Fibroblast of lung (primary cell): ENCODE results near the gene FBLN2. TPM values are rescaled to one million over a fixed set of nuclear protein-coding genes. Genes with fewer than 3 reads are reported as not detected.

Source experiments
- DNase-seq, 2 donors: peaks; one replicate each; pipeline versions ENCODE4 v3.0.0 to v3.0.0-alpha.2; 2010; ENCODE audit warnings: low read depth in 2 of 2
- H2AFZ ChIP-seq: 2 replicates; pipeline ENCODE4 v1.5.1; 2012; ENCODE audit warnings: low read length, control low read depth, inconsistent platforms
- H3K27ac ChIP-seq: 2 replicates; pipeline ENCODE4 v1.5.1; 2011; ENCODE audit warnings: low read length, control low read depth; ENCODE audit not compliant: insufficient read depth
- H3K27me3 ChIP-seq: 2 replicates; pipeline ENCODE4 v1.5.1; 2011; ENCODE audit warnings: mild to moderate bottlenecking, low read length; ENCODE audit not compliant: control insufficient read depth, insufficient read depth
- H3K36me3 ChIP-seq: 2 replicates; pipeline ENCODE4 v1.5.1; 2011; ENCODE audit warnings: low read length; ENCODE audit not compliant: control insufficient read depth, insufficient read depth
- H3K4me1 ChIP-seq: 2 replicates; pipeline ENCODE4 v1.5.1; 2011; ENCODE audit warnings: low read length; ENCODE audit not compliant: control insufficient read depth, insufficient read depth; ENCODE audit errors: extremely low read depth
- H3K4me2 ChIP-seq: 2 replicates; pipeline ENCODE4 v1.5.1; 2011; ENCODE audit warnings: low read length, control low read depth; ENCODE audit not compliant: insufficient read depth; ENCODE audit errors: extremely low read depth
- H3K4me3 ChIP-seq, 4 experiments: fragments of 200-600 bp in 1 of 4; sonication (generic) in 1 of 4; replicated peaks in 1 of 4; 2 replicates each; pipeline ENCODE4 v1.5.1; 2011 to 2016; ENCODE audit warnings: low read length in 4 of 4, low read depth in 3 of 4, mild to moderate bottlenecking in 3 of 4, control low read depth in 2 of 4, inconsistent platforms in 1 of 4, mixed read lengths in 1 of 4; ENCODE audit not compliant: insufficient read depth in 1 of 4; ENCODE audit errors: control extremely low read depth in 1 of 4
- H3K79me2 ChIP-seq: 2 replicates; pipeline ENCODE4 v1.5.1; 2012; ENCODE audit warnings: mild to moderate bottlenecking, low read length, inconsistent platforms; ENCODE audit not compliant: control insufficient read depth, insufficient read depth
- H3K9ac ChIP-seq: 2 replicates; pipeline ENCODE4 v1.5.1; 2011; ENCODE audit warnings: mild to moderate bottlenecking, low read length, control low read depth; ENCODE audit not compliant: insufficient read depth
- H3K9me3 ChIP-seq: 2 replicates; pipeline ENCODE4 v1.5.1; 2012; ENCODE audit warnings: low read depth, low read length; ENCODE audit not compliant: control insufficient read depth, insufficient read depth
- H4K20me1 ChIP-seq: 2 replicates; pipeline ENCODE4 v1.5.1; 2011; ENCODE audit warnings: low read length; ENCODE audit not compliant: control insufficient read depth, insufficient read depth; ENCODE audit errors: extremely low read depth
- EZH2 ChIP-seq: IDR thresholded peaks from 2 replicates; pipeline ENCODE4 v1.5.1; 2012; ENCODE audit warnings: low read length, control low read depth, mild to moderate bottlenecking; ENCODE audit errors: missing control alignments
- polyA plus RNA-seq, 2 donors: library from polyadenylated mRNA; depleted of rRNA in 1 of 2; stranded (reverse) in 1 of 2; unstranded in 1 of 2; fragments of >200 nt; gene quantifications; 2 replicates each; pipeline ENCODE4 v1.2.1, GENCODE V29; 2011 to 2012; ENCODE audit warnings: missing spikeins in 1 of 2
- total RNA-seq: library from RNA; depleted of rRNA; stranded (reverse); fragments of >200 nt; gene quantifications from 2 replicates; pipeline ENCODE4 v1.2.1, GENCODE V29; 2014
- TF ChIP-seq, protein P1 (sequence below), 2 donors: IDR thresholded peaks in 1 of 2; conservative IDR thresholded peaks in 1 of 2; 1 replicate in 1 of 2; 2 replicates in 1 of 2; pipeline ENCODE4 v1.5.1; 2011 to 2012; ENCODE audit warnings: low read length in 2 of 2, control low read depth in 1 of 2, inconsistent platforms in 1 of 2, low read depth in 1 of 2, mild to moderate bottlenecking in 1 of 2

Gene FBLN2
- total and polyA plus RNA-seq, 2 donors (not counting 1 experiment from before 2014, with no cell fraction given), result 25.4 to 138 TPM

DNA sequence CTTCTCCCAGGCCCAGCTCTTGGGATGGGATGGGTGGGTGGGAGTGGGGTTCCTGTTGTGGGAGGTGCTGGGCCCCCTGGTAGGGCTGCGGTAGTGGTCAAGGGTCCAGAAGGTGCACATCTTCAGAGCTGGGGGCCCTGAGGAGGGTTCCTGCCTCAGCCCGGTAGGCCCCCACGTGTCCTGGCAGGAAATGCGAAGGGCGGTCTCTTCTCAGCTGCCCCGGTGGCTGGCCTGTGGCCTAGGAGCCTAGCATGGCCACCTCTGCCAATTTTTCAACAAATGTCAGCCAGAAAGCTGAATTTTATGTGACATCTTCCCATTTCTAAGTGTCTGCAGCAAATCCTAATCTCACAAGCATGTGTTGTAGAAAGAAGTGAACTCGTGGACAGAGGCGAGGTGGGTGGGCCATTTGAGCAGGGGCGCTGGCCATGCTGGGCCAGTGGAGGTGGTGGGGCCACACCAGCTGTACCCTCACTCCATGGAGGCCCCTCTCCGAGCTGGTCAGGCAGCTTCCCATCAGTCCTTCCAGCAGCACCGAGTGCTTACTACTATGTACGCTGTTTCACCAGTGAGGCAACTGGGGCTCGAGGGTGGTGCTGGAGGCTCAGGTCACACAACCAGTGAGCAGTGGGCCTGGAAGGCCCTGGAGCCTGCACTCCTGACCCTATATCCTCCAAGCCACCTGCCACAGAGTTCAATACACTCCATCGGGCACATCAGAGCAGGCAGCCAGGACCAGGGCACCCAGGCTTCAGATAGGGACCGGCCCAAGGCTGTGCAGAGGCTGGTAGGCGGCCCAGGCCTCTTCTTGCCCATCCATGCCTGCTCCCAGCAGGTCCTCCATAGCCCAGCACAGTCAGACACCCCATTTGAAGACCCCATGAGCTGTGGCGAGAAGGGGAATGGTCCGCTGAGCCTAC is 23.2 kb downstream of the FBLN2 start:
- no peak for TF ChIP-seq EZH2
- TF ChIP-seq, protein P1, sequence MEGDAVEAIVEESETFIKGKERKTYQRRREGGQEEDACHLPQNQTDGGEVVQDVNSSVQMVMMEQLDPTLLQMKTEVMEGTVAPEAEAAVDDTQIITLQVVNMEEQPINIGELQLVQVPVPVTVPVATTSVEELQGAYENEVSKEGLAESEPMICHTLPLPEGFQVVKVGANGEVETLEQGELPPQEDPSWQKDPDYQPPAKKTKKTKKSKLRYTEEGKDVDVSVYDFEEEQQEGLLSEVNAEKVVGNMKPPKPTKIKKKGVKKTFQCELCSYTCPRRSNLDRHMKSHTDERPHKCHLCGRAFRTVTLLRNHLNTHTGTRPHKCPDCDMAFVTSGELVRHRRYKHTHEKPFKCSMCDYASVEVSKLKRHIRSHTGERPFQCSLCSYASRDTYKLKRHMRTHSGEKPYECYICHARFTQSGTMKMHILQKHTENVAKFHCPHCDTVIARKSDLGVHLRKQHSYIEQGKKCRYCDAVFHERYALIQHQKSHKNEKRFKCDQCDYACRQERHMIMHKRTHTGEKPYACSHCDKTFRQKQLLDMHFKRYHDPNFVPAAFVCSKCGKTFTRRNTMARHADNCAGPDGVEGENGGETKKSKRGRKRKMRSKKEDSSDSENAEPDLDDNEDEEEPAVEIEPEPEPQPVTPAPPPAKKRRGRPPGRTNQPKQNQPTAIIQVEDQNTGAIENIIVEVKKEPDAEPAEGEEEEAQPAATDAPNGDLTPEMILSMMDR (conservative IDR thresholded peaks at IDR 0.05 in 1 of 2, IDR thresholded peaks at IDR 0.05 in 1 of 2; ENCODE audit: low read depth in 1 of 2, low read length in 2 of 2), result no peak
- H2AFZ ChIP-seq, result no peak overlapping the region
- no peaks in the 10 kb centered on the region for H3K9me3 ChIP-seq
- H4K20me1 ChIP-seq, result no peaks in the 10 kb centered on the region
- no peaks in the 10 kb centered on the region for H3K4me1 ChIP-seq
- no peak for DNase-seq
- H3K9ac ChIP-seq, result no peak overlapping the region
- no peak overlapping the region for H3K4me2 ChIP-seq
- no peak overlapping the region for H3K4me3 ChIP-seq
- H3K36me3 ChIP-seq, result no peaks in the 10 kb centered on the region
- H3K27ac ChIP-seq, result no peak overlapping the region
- H3K27me3 ChIP-seq, result no peaks in the 10 kb centered on the region
- no peaks in the 10 kb centered on the region for H3K79me2 ChIP-seq

DNA sequence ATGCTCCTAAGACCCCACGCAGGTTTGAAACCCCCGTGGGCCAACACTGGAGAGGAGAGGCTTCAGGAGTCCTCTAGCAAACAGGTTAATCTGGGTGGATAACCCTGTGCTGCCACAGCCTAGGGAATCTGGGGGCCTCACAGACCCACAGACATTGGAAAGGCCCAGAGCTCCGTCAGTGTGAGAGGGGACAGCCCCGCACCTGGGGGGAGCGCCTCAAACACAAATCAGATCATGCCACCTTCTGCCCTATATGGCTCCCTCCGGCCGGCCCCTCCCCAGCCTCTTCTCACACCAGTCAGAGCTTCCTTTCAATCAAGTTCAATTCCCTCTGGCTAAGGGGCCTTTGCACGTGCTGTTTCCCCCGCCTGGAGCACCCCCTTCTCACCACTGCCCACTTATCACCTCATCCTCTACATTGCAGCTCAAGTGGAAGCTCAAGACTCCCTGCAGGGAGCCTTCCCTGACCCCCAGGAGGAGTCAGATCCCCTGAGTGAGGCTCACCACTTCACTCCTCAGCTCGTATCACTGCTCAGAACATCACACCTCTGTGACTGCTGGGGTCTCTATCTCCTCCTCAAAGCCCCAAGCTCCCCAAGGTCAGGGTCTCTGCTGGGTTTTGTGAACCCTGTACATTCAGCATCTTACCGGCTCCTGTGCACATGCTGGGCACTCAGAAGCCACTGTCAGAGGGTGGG is 24.1 kb downstream of the FBLN2 start:
- H4K20me1 ChIP-seq, result no peaks in the 10 kb centered on the region
- H3K79me2 ChIP-seq, result no peaks in the 10 kb centered on the region
- no peak overlapping the region for H2AFZ ChIP-seq
- H3K9ac ChIP-seq, result no peak overlapping the region
- H3K4me2 ChIP-seq, result no peak overlapping the region
- no peaks in the 10 kb centered on the region for H3K9me3 ChIP-seq
- no peaks in the 10 kb centered on the region for H3K36me3 ChIP-seq
- no peak for DNase-seq
- H3K27me3 ChIP-seq, result no peaks in the 10 kb centered on the region
- no peak overlapping the region for H3K27ac ChIP-seq
- TF ChIP-seq EZH2, result no peak
- TF ChIP-seq, protein P1 (conservative IDR thresholded peaks at IDR 0.05 in 1 of 2, IDR thresholded peaks at IDR 0.05 in 1 of 2; ENCODE audit: low read depth in 1 of 2, low read length in 2 of 2), result no peak
- no peak overlapping the region for H3K4me3 ChIP-seq
- H3K4me1 ChIP-seq, result no peaks in the 10 kb centered on the region

DNA sequence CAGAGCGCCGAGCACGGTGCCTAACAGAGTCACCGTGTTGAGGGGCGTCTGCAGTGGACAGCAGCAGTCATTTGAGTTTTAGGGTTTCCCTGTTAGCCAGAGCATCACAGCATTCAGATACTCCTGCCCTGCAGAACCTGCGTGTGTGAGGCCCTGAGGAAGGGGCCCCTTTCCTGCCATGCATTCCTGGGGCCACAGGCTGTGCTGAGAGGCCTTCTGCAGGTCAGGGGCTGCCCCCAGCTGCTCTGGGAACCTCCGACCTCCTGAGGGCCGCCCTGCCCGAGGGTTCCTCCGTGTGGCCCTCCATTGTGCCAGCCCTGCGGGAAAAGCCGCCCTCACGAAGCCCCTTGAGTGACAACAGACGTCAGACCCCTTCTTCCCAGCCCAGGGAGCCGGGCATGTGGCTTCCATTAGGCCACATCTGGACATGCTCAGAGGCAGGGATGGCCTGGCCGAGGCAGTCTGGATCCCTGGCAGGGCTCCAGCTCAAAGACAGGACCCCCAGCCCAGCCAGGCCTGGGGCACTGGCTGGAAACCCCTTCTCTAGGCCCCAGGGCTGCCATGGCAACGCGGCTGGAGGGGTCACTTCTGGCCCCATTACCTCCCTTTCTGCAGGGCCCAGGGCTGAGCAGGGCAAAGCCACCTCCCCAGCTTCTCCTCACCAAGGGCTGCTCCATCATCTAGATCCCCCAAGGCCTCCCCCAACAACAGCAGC is 25.3 kb downstream of the FBLN2 start:
- H4K20me1 ChIP-seq, result no peaks in the 10 kb centered on the region
- no peaks in the 10 kb centered on the region for H3K27me3 ChIP-seq
- H2AFZ ChIP-seq, result no peak overlapping the region
- no peak for TF ChIP-seq EZH2
- TF ChIP-seq, protein P1 (conservative IDR thresholded peaks at IDR 0.05 in 1 of 2, IDR thresholded peaks at IDR 0.05 in 1 of 2; ENCODE audit: low read depth in 1 of 2, low read length in 2 of 2), result no peak
- H3K9me3 ChIP-seq, result no peaks in the 10 kb centered on the region
- H3K4me2 ChIP-seq, result no peak overlapping the region
- H3K79me2 ChIP-seq, result no peaks in the 10 kb centered on the region
- no peak overlapping the region for H3K9ac ChIP-seq
- H3K4me3 ChIP-seq, result no peak overlapping the region
- no peak overlapping the region for H3K27ac ChIP-seq
- H3K36me3 ChIP-seq, result no peaks in the 10 kb centered on the region
- no peaks in the 10 kb centered on the region for H3K4me1 ChIP-seq
- no peak for DNase-seq
